Peyer's patch (tissue), 4 donors: Measurements from ENCODE around the gene THUMPD3. TPM values are rescaled to one million over a fixed set of nuclear protein-coding genes. Genes with fewer than 3 reads are reported as not detected.

Experiments
- DNase-seq, 3 donors: peaks; one replicate each; pipeline ENCODE4 v3.0.0-alpha.2; 2017 to 2019
- H3K27ac ChIP-seq, 4 donors: fragments of 200-600 bp; sonication (generic); one replicate each; pipeline ENCODE4 v1.5.1; 2016 to 2019
- H3K27me3 ChIP-seq, 2 donors: fragments of 200-600 bp; sonication (generic); one replicate each; pipeline ENCODE4 v1.5.1; 2019
- H3K36me3 ChIP-seq, 3 donors: fragments of 200-600 bp; sonication (generic); one replicate each; pipeline ENCODE4 v1.5.1; 2016 to 2019
- H3K4me1 ChIP-seq, 4 donors: fragments of 200-600 bp; sonication (generic); one replicate each; pipeline ENCODE4 v1.5.1; 2016 to 2019
- H3K4me3 ChIP-seq, 4 donors: fragments of 200-600 bp; sonication (generic); 1 replicate in 3 of 4; 2 replicates in 1 of 4; pipeline ENCODE4 v1.5.1; 2016 to 2019; ENCODE audit warnings: mild to moderate bottlenecking in 1 of 4
- H3K9me3 ChIP-seq, 4 donors: fragments of 200-600 bp; sonication (generic); one replicate each; pipeline ENCODE4 v1.5.1; 2016 to 2019; ENCODE audit warnings: mild to moderate bottlenecking in 1 of 4
- CTCF ChIP-seq, 6 experiments: fragments of 450-650 bp in 4 of 6; fragments of 200-600 bp in 2 of 6; sonication (generic) in 1 of 6; IDR thresholded peaks; one replicate each; pipeline ENCODE4 v1.5.1; 2017 to 2019; ENCODE audit warnings: antibody characterized with exemption in 6 of 6, mild to moderate bottlenecking in 3 of 6, moderate library complexity in 1 of 6
- POLR2A ChIP-seq, 2 donors: fragments of 450-650 bp; IDR thresholded peaks; one replicate each; pipeline ENCODE4 v1.5.1; 2017; ENCODE audit warnings: antibody characterized with exemption in 2 of 2, mild to moderate bottlenecking in 2 of 2, moderate library complexity in 2 of 2
- total RNA-seq, 4 donors: library from RNA; depleted of rRNA; stranded (reverse); fragments of >200 nt; gene quantifications; one replicate each; pipeline ENCODE4 v1.1.0, GENCODE V29; 2016

THUMPD3 gene
- 10 to 100 TPM; 16.8 to 31.5 (median 22.7) TPM for total RNA-seq

GRCh38 chr3:9362731-9363530 lies at the start of gene THUMPD3:
TSS of gene THUMPD3 (plus strand) at chr3:9363054. CDS start at chr3:9365069, 2,015 bp downstream.
- peak in 1 of 6 experiments; percentile 6 for TF ChIP-seq CTCF (IDR thresholded peaks at IDR 0.05)
- peak; percentile 67 to 69 for TF ChIP-seq POLR2A (IDR thresholded peaks at IDR 0.05)
- H3K36me3 ChIP-seq = peaks cover 0 to 30% (median 0%) of the 10 kb centered on the region in 3 donors
- peak within 1 kb of the TSS; percentile 77 to 91 (median 83) for H3K27ac ChIP-seq
- H3K4me1 ChIP-seq = peaks cover 0 to 20% (median 4%) of the 10 kb centered on the region in 4 donors
- H3K9me3 ChIP-seq = no peaks in the 10 kb centered on the region
- H3K27me3 ChIP-seq = no peaks in the 10 kb centered on the region
- DNase-seq = peak; percentile 91 to 96 (median 91)
- peak within 1 kb of the TSS; percentile 54 to 79 (median 68) for H3K4me3 ChIP-seq

- H3K27ac ChIP-seq = no peak overlapping the region
- H3K4me1 ChIP-seq = no peaks in the 10 kb centered on the region
- H3K9me3 ChIP-seq = no peaks in the 10 kb centered on the region
- no peaks in the 10 kb centered on the region for H3K27me3 ChIP-seq
- no peak for DNase-seq
- no peaks in the 10 kb centered on the region for H3K36me3 ChIP-seq
- TF ChIP-seq POLR2A (IDR thresholded peaks at IDR 0.05) (no peak), CTCF (IDR thresholded peaks at IDR 0.05) (no peak)
- H3K4me3 ChIP-seq = no peak overlapping the region
Observed at GRCh38 chr3:9314796-9315195, 48.1 kb upstream of the THUMPD3 start.

GRCh38 chr3:9316881-9317361 lies 45.9 kb upstream of the THUMPD3 start:
- Histone ChIP-seq H3K27me3 (no peaks in the 10 kb centered on the region), H3K36me3 (no peaks in the 10 kb centered on the region), H3K4me3 (peak overlapping the region in 2 of 4 donors; percentile 1 to 27), H3K4me1 (no peaks in the 10 kb centered on the region), H3K27ac (peak overlapping the region in 3 of 4 donors; percentile 23 to 29 (median 26)), H3K9me3 (no peaks in the 10 kb centered on the region)
- TF ChIP-seq POLR2A (IDR thresholded peaks at IDR 0.05) (no peak), CTCF (IDR thresholded peaks at IDR 0.05) (no peak)
- DNase-seq = no peak

- no peak overlapping the region for H3K4me3 ChIP-seq
- no peaks in the 10 kb centered on the region for H3K9me3 ChIP-seq
- no peaks in the 10 kb centered on the region for H3K27me3 ChIP-seq
- TF ChIP-seq CTCF (IDR thresholded peaks at IDR 0.05) = no peak
- no peak for TF ChIP-seq POLR2A (IDR thresholded peaks at IDR 0.05)
- H3K36me3 ChIP-seq = no peaks in the 10 kb centered on the region
- no peak for DNase-seq
- no peak overlapping the region for H3K27ac ChIP-seq
- H3K4me1 ChIP-seq = no peaks in the 10 kb centered on the region
Observed at GRCh38 chr3:9322780-9323179, 40.1 kb upstream of the THUMPD3 start.

- no peaks in the 10 kb centered on the region for H3K27me3 ChIP-seq
- no peak for DNase-seq
- no peaks in the 10 kb centered on the region for H3K4me1 ChIP-seq
- H3K9me3 ChIP-seq = no peaks in the 10 kb centered on the region
- no peaks in the 10 kb centered on the region for H3K36me3 ChIP-seq
- no peak overlapping the region for H3K4me3 ChIP-seq
- H3K27ac ChIP-seq = no peak overlapping the region
- TF ChIP-seq CTCF (IDR thresholded peaks at IDR 0.05) (no peak), POLR2A (IDR thresholded peaks at IDR 0.05) (no peak)
Observed at GRCh38 chr3:9324944-9325343, 37.9 kb upstream of the THUMPD3 start.
